Small intestine (tissue), 7 donors: ENCODE data around the gene TMEM52. TPM values are rescaled to one million over a fixed set of nuclear protein-coding genes. Genes with fewer than 3 reads are reported as not detected.
"Not testable (repeated sequence)": the region's sequence is repeated elsewhere in the genome, so short reads cannot be mapped to it uniquely, and the experiment has no call there.

ENCODE experiments used
- DNase-seq, 2 donors: peaks; one replicate each; pipeline versions ENCODE4 v3.0.0 to v3.0.0-alpha.2; 2013
- FAIRE-seq: peaks from 2 replicates; lab custom pipeline; 2012; peaks lifted over from hg19 to GRCh38; lab: Jason Lieb, UNC
- H3K27ac ChIP-seq, 3 donors: one replicate each; pipeline ENCODE4 v1.5.1; 2013; ENCODE audit warnings: low read length in 2 of 3, mild to moderate bottlenecking in 2 of 3, control low read depth in 1 of 3, inconsistent platforms in 1 of 3, low read depth in 1 of 3, moderate library complexity in 1 of 3
- H3K27me3 ChIP-seq, 3 donors: one replicate each; pipeline ENCODE4 v1.6.1; 2013; ENCODE audit warnings: low read length in 3 of 3, inconsistent platforms in 1 of 3; ENCODE audit not compliant: control insufficient read depth in 3 of 3, insufficient read depth in 3 of 3
- H3K36me3 ChIP-seq, 3 donors: one replicate each; pipeline ENCODE4 v1.6.1; 2013; ENCODE audit warnings: low read length in 3 of 3, inconsistent platforms in 1 of 3, low read depth in 1 of 3, mild to moderate bottlenecking in 1 of 3, moderate library complexity in 1 of 3; ENCODE audit not compliant: control insufficient read depth in 3 of 3, insufficient read depth in 2 of 3
- H3K4me1 ChIP-seq, 3 donors: one replicate each; pipeline ENCODE4 v1.6.1; 2013; ENCODE audit warnings: low read length in 2 of 3, inconsistent platforms in 1 of 3, low read depth in 1 of 3, mild to moderate bottlenecking in 1 of 3, moderate library complexity in 1 of 3; ENCODE audit not compliant: control insufficient read depth in 3 of 3, insufficient read depth in 2 of 3
- H3K4me3 ChIP-seq, 3 donors: one replicate each; pipeline ENCODE4 v1.5.1; 2013; ENCODE audit warnings: low read length in 3 of 3, control low read depth in 1 of 3, inconsistent platforms in 1 of 3, low read depth in 1 of 3, mild to moderate bottlenecking in 1 of 3, moderate library complexity in 1 of 3
- H3K9me3 ChIP-seq, 2 donors: one replicate each; pipeline ENCODE4 v1.6.1; 2013; ENCODE audit warnings: low read depth in 1 of 2, low read length in 1 of 2; ENCODE audit not compliant: control insufficient read depth in 2 of 2, insufficient read depth in 1 of 2
- WGBS, 3 donors: extraction: QIAGEN DNeasy Blood & Tissue Kit; methylation state at CpG; one replicate each; pipeline ENCODE4 v1.1.7; 2013; 5-methylcytosine and 5-hydroxymethylcytosine counted together
- polyA plus RNA-seq, 4 donors: library from polyadenylated mRNA; stranded (reverse) in 3 of 4; unstranded in 1 of 4; fragments of 200-250 nt in 3 of 4; fragments of 120-200 nt in 1 of 4; gene quantifications; one replicate each; pipeline versions ENCODE4 v1.2.1 to v1.2.3, GENCODE V29; 2013
- donor health status: healthy with polysubstance abuse.
- donor health status: control.
- donor health status: control.
- donor health status: Bipolar disorder and iron deficiency.
- donor health status: healthy.

Gene TMEM52
- polyA plus RNA-seq, 4 donors = 4.1 to 50.5 (median 5.4) TPM

GRCh38 chr1:1938613-1939295, 19.7 kb upstream of the TMEM52 start:
- Histone ChIP-seq H3K4me3 (no peak overlapping the region), H3K9me3 (peaks cover 0 to 7% of the 10 kb centered on the region in 2 donors), H3K27me3 (peaks cover 0 to 2% (median 0%) of the 10 kb centered on the region in 3 donors), H3K4me1 (peaks cover 0 to 16% (median 0%) of the 10 kb centered on the region in 3 donors), H3K36me3 (no peaks in the 10 kb centered on the region), H3K27ac (no peak overlapping the region)
- FAIRE-seq = no peak
- WGBS, 3 donors = 85 to 88% (median 88%) methylated on average over 23 to 24 of the region's 24 CpGs
- no peak for DNase-seq

- peaks cover 0 to 11% (median 0%) of the 10 kb centered on the region in 3 donors for H3K4me1 ChIP-seq
- peaks cover 0 to 2% (median 0%) of the 10 kb centered on the region in 3 donors for H3K27me3 ChIP-seq
- FAIRE-seq (no peak), DNase-seq (no peak)
- peaks cover 0 to 8% of the 10 kb centered on the region in 2 donors for H3K9me3 ChIP-seq
- H3K36me3 ChIP-seq = no peaks in the 10 kb centered on the region
- no peak overlapping the region for H3K27ac ChIP-seq
- WGBS, 3 donors = 76 to 77% (median 76%) methylated on average over 6 of the region's 6 CpGs
- no peak overlapping the region for H3K4me3 ChIP-seq
Observed at GRCh38 chr1:1938276-1938573, 19.1 kb upstream of the TMEM52 start.

DNA sequence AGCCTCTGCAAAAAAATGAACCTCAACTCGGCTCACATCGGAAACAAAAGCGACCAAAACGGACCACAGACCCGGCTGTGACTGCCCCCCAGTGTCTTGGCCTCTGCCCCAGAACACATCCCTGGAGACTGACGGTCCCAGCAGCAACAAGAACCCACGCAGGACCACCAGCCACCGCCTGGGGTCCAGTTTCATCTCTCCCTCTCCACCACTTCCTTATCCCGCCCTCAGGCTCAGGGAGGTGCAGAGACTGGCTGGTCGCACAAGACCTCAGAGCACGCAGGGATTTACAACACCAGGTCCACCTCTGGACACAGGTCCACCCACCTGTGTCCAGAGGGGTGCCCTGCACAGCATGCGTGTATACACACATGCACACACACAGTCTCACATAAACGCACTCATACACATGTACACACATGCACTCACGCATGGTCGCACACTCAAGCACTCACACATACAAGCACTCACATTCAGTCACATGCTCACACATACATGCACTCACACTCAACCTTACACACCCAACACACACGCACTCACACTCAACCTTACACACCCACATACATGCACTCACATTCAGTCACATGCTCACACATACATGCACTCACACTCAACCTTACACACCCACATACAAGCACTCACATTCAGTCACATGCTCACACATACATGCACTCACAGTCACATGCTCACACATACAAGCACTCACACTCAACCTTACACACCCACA, 18.6 kb upstream of the TMEM52 start:
- no peak overlapping the region for H3K4me3 ChIP-seq
- no peak overlapping the region for H3K27ac ChIP-seq
- DNase-seq (no peak), FAIRE-seq (no peak)
- 68 to 75% (median 74%) methylated on average over 16 of the region's 16 CpGs for WGBS, 3 donors
- no peaks in the 10 kb centered on the region for H3K36me3 ChIP-seq
- H3K9me3 ChIP-seq = peaks cover 0 to 8% of the 10 kb centered on the region in 2 donors
- H3K27me3 ChIP-seq = peaks cover 0 to 2% (median 0%) of the 10 kb centered on the region in 3 donors
- H3K4me1 ChIP-seq = peaks cover 0 to 8% (median 0%) of the 10 kb centered on the region in 3 donors

DNA sequence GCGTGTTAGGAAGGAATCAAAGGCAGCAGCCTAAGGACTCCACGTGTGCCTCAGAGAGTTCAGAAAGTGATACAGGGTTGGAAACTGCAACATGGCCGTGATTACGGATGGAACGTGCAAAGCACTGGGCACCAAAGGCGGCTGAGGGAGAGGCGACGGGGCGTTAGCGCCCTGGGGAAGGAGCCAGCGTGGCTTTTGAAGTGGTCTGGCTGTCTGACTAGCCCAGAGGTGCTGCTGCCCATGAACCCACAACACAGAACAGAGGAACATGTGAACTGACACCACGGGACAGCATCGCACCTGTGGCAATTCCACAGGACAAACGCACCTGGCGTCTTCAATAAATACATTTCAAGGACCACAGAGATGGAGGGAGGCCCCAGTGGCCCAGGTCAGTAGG, 18.0 kb upstream of the TMEM52 start:
- Histone ChIP-seq H3K27ac (no peak overlapping the region), H3K4me1 (peaks cover 0 to 3% (median 0%) of the 10 kb centered on the region in 3 donors), H3K9me3 (peaks cover 0 to 8% of the 10 kb centered on the region in 2 donors), H3K36me3 (no peaks in the 10 kb centered on the region), H3K4me3 (no peak overlapping the region), H3K27me3 (peaks cover 0 to 2% (median 0%) of the 10 kb centered on the region in 3 donors)
- DNase-seq = no peak
- FAIRE-seq = no peak
- 59 to 74% (median 63%) methylated on average over 15 of the region's 15 CpGs for WGBS, 3 donors

DNA sequence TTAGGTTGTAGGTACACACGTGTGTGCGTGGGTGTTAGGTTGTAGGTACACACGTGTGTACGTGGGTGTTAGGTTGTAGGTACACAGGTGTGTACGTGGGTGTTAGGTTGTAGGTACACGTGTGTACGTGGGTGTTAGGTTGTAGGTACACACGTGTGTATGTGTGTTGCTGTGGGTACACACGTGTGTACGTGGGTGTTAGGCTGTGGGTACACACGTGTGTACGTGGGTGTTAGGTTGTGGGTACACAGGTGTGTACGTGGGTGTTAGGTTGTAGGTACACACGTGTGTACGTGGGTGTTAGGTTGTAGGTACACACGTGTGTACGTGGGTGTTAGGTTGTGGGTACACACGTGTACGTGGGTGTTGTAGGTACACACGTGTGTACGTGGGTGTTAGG, 15.8 kb upstream of the TMEM52 start:
- H3K4me3 ChIP-seq, H3K27me3 ChIP-seq, H3K4me1 ChIP-seq, DNase-seq, H3K36me3 ChIP-seq, H3K9me3 ChIP-seq, FAIRE-seq, H3K27ac ChIP-seq: not testable (repeated sequence)
- 80 to 93% (median 81%) methylated on average over 4 to 19 of the region's 21 CpGs for WGBS, 3 donors

DNA sequence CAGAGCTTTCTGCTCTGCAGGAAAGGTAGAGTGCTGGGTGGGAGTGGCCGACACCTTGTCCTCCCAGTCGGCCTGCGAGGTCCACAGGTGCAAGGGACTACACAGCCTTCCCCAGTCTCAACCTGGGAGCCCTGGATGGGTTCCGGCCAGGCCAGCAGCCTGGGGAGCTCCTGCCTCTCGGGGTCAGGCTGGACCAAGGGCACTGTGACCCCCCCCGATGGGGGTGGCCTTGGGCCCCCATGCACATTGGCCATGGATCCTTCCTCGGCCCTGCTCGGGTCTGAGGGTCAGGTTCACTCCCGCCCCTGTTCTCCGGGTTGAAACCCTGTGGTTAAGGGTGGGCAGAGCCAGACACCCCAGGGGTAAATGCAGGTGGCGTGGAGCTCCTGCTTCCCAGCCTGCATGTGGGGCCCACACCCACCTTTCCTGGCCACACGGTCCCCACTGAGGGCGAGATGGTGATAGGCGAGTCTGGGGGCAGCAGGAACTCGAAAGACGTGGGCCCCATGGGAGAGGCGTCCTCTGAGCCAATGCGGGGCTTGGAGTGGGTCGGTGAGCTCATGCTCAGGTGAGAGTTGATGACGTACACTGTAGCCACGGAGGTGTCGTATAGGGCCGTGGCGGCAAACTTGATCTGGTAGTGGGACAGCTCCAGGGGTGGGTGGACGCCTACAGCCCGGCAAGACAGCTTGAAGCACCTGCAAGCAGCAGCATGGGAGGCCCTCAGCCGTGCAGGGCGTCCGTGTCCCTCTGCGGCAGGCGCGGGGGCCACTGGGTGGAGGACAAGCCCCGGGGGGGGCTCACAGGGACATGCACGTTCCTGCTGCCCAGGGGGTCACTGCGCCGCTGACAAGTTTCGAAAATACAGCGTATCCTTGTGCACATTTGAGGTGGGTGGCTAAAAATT, 10.8 kb upstream of the TMEM52 start:
- Histone ChIP-seq H3K4me1 (no peaks in the 10 kb centered on the region), H3K36me3 (no peaks in the 10 kb centered on the region), H3K9me3 (peaks cover 0 to 11% of the 10 kb centered on the region in 2 donors), H3K27ac (no peak overlapping the region), H3K4me3 (no peak overlapping the region), H3K27me3 (no peaks in the 10 kb centered on the region)
- FAIRE-seq (no peak), DNase-seq (no peak)
- 83 to 86% (median 85%) methylated on average over 37 to 38 of the region's 38 CpGs for WGBS, 3 donors

DNA sequence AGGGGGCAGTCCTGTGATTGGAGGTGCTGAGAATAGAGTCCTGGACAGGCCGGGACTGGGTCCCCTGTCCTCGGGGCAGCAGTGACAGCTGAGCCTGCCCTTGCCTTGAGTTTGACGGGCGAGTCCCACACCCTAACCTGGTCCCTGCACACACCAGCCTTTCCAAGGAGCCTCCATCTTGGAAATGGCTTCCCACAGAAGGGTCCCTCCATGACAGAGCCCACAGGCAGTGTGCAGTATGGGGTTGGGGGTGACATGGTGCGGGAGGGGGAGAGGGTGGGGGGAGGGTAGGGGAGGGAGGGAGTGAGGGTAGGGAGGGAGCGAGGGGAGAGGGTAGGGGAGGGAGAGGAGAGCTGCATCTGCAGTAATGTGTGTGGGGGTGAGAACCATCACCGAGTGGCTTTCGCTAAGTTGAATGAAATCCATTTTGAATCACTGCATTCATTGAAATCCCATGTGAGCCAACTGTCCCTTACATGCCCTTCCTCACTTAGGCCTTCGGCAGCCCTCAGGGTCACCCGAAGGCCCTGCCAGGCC, 10.1 kb upstream of the TMEM52 start:
- Histone ChIP-seq H3K27ac (no peak overlapping the region), H3K27me3 (no peaks in the 10 kb centered on the region), H3K36me3 (no peaks in the 10 kb centered on the region), H3K4me3 (no peak overlapping the region), H3K4me1 (no peaks in the 10 kb centered on the region), H3K9me3 (peaks cover 0 to 7% of the 10 kb centered on the region in 2 donors)
- 48 to 79% (median 73%) methylated on average over 9 to 10 of the region's 10 CpGs for WGBS, 3 donors
- DNase-seq (no peak), FAIRE-seq (no peak)
